Stimulated activated CD4-positive, alpha-beta T cell treated with anti-CD3 and anti-CD28 coated beads, Interleukin-4, amount 100 ng/mL, for 24 hours (primary cell): ENCODE data around the gene ARHGEF5.
"Not testable (repeated sequence)": the region's sequence is repeated elsewhere in the genome, so short reads cannot be mapped to it uniquely, and the experiment has no call there.

Experiments
- DNase-seq: peaks from one replicate; pipeline ENCODE4 v3.0.0-alpha.2; 2020

The ARHGEF5 gene

DNA sequence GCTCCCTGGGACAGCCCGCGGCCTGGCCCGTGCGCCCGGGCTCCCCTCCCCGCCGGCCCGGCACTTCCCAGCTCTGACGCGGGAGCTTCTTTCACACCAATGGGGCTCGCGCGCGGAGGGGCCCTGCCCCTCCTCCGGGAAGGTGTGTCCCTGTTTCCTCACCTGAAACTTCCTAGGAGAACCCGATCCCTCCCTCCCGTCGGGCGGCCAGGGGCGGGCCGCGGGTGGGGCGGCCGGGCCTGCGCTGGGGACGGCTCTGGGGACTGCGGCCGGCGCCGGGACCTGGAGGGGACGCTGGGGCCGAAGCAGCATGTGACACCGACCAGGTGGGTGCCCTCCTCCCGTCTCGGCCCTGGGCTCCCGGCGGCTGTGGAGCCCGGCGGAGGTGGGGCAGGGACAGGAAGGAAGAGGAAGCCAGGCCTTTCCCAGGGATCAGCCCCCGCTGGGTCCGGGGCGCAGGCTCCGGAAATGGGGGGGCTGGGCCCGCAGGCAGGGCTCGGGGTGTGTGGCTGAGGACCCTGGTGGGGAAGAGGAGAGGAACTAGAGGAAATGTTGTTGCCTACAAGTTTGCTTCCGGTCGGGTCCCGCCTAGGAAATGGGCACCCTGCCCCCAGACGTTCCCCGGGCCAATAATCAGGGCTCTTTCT, at the start of gene ARHGEF5:
Gene ARHGEF5 (plus strand): TSS at position 227 of the 647 bp plus-strand sequence. CDS start 7,268 bp downstream, outside the sequence.
- DNase-seq = not testable (repeated sequence)

DNA sequence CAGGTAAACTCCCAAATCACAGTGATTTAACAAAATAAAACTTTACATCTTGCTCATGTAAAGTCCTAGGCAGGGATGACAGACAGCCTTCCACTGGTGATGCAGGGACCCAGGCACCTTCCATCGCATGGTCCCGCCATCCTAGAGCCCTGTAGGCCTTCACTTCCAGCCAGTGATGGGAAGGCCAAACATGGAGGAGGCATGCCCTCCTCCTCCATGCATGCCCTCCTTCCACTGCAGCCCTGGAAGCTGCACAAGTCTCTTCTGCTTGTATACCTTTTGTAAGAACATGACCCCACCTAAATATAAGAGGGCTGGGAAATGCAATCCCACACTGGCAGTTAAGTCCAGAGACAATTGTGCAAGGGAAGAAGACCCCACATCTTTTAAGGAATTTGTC, 45.5 kb upstream of the ARHGEF5 start:
- DNase-seq = not testable (repeated sequence)

DNA sequence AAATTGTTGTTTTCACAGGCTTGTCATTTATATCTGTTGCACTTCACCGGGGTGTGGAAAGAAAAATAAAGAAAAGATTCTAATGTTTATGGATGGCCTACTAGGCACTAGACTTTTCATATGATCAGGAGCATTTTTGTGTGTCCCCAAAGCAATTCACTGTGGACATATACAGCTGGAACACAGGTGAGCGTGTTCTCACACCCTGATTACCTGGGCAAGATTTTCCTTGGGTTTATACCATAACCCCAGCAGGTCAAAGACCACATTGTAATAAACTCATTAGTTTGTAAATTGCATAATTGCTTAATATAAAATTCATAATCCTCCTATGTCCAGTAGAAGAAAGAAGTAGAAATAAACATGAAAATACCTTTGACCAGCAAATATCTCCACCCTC, 44.0 kb upstream of the ARHGEF5 start:
- DNase-seq = not testable (repeated sequence)

DNA sequence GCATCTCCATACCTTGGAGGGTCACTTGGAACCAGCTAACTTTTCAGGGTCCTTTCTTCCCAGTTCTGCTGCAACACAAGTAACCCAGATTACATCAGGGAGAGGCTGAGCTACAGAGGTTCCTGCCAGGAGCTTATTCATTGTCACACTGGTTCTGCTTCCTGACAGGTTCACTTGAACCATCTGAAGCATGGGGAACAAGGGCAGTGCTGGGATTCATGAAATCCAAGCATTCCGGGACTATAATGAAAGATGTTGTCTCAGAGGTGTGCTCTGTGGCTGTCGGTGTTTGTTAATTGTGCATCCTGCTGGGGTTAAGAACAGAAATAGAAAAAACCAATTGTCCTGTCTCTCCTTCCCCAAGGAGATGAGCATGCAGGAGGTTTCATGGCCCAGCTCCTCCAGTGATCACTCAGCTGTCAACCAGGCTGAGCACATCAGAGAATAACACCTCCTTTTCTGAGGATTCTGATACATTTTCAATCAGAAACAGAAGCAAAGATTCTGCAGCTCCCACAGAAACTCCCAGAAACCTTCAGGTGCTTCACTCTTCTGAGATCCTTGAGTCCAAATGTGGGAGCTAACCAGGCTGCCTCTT, 43.2 kb upstream of the ARHGEF5 start, which contains the start of gene OR2A1:
Gene OR2A1 (plus strand): TSS at position 548 of the 598 bp plus-strand sequence. CDS start 5,706 bp downstream, outside the sequence.
- DNase-seq = not testable (repeated sequence)

DNA sequence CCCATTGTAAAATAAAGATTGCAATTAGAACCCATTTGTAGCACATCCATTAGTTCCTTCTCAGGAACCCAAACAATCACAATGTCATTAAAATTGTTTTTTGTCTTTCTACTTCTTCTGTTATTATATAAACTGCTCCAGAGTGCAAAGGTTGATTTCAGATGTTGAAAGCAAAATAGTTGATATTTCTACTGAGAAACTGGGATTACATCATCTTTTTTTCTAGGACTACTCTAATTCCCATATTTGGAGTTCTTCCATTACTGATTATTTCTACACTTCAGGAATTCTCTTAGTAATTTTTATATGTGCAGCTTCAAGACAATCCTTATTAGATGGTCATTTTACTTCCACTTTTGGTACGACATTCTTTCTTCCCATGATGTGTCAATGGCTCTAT, 37.7 kb upstream of the ARHGEF5 start:
- not testable (repeated sequence) for DNase-seq

DNA sequence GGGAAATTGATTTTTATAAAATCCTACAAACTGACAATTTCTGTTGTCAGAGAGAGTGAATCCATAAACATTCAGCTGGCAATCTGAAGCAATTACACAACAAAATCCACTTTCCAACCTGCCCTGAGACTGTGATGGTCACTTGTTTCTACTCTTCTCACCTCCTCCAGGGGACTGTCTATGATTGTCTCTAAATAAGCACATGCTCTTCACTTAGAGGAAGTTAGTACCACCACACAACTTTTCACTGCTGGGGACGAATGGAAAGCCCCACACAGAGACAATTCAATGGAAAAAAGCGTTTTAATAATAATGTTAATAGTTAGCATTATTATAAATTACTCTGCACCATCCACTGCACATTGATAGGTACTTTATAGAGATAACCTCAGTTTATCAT, 35.7 kb upstream of the ARHGEF5 start:
- DNase-seq = not testable (repeated sequence)

DNA sequence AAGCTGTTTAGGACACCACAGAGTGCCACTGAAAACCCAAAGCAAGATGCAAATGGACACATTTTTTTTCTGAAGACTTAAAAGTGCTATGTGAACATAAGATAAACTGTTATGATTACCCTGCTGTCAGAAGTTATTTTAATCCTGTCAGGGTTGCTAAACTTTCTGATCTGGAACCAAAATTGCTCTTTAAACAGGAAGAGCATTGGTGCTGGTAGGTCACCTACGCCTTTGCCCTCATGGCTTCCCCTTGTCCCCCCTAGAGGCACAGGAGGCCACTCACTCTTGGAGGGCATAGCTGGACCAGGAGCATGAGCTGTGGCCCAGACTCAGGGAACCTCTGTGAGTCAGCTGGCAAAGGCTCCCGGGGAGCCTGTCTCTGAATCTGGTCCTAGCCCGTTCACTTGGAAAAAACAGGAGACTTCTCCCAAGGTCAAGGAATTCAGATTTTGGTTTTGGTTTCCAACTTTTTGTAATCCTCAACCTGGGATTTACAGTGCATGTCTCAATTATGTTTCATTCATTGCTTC, 33.5 kb upstream of the ARHGEF5 start:
- not testable (repeated sequence) for DNase-seq

DNA sequence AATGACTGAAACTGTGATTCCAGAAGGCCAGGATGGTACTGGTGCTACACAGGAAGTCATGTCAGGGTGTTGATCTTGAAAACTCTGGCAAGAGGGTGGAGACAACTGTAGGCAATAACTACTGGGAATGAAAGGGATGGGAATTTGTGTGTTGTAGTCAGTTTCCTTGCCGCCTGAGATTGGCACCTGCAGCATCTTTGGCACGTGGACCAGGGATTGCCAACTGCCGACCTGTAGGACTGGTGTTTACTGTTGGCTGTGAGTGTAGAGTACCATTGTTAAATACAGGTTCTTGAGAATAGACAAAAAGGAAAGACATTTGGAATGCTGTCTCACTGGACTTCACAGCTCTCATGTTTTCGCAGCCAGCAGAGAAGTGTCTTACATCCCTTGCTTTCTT, 31.8 kb upstream of the ARHGEF5 start:
- DNase-seq = not testable (repeated sequence)

DNA sequence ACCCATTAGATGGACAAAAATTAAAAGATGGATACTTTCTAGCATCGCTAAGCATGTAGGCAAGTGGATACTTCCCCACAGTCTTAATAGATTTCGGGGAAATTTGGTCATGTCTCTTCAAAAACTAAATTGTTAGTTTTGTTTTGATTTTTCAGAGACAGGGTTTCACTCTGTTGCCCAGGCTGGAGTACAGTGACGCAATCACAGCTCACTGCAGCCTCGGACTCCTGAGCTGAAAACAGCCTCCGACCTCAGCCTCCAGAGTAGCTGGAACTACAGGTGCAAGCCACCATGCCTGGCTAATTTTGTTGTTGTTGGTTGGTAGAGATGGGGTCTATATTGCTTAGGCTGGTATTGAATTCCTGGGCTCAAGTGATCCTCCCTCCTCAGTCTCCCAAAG, 29.3 kb upstream of the ARHGEF5 start:
- not testable (repeated sequence) for DNase-seq

DNA sequence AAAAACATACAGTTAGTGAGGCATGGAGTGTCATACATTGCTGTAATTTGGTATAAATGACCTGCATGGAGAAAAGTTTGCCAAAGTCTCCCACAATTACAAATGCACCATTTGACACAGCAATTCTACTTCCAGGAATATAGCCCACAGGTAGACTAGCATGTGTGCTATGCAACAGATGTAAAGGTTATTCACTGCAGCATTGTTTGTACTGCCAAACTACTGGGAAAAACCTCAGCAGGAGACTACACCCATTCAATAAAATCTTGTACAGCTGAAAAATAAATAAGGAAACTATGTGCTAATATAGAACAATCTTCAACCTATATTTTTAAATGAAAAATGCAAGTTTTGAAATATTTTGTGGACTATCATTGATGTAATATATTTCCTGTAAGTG, 25.2 kb upstream of the ARHGEF5 start:
- not testable (repeated sequence) for DNase-seq

DNA sequence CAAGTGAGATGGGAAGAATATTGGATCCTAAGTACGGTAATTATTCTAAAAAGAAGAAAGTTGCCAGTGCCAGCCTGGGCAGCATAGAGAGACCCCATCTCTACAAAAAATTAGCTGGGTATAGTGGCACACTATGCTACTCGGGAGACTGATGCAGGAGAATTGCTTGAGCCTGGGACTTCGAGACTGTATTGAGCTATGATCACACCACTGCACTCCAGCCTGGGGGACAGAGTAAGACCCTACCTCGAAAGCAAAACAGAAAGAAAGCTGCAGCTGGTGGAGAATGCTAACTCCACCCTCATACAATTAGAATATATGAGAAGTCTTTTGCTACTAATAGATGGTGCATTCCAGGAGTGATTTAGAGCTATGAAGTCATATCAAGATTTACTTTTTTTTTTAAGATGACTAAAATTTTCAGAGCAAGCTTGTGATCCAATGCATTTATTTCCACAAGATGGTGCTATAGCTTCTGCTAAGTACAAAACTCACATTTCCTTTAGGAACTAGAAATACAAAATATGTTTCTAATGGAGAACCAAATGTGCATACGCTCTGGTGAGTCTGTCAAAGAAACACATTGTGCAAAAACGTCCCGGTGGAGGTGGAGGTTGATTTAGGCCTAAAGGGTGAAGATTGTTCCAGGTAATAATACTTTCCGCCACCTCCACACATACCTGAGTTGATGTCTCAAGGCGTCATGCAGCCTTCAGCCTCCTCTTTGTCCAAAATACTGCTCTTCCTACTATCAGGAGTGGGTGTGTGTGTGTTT, 23.8 kb upstream of the ARHGEF5 start:
- DNase-seq = not testable (repeated sequence)

DNA sequence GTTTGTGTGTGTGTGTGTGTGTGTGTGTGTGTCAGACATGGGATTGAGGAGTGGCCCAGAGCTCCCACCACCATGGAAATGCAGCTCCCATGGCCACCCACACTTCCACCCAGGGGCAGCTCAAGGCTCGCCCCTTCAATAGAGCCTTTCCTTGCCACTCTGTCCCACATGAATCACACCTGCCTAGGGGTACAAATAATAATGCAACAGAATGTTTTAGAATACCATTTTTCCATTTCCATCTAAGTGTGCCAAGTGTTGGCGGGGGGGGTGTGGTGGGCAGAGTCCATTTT, 23.3 kb upstream of the ARHGEF5 start:
- not testable (repeated sequence) for DNase-seq

DNA sequence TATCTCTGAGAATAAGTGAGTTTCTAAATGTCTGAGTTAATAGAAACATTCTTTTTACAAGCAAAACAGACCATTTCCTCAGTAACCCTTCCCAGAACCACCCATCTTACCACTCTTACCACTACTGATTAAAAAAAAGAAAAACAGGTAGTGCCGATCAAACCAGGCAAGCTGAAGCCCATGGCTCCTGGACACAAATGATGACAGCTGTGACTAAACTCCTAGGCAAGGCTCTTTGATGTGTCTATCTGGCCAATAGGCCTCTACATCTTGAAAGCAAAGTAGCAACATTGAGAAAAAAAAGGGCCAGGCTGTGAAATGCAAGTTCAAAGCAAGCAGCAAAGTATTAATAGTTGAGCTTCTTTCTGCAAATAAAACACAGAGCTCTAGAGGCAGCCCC, 6.6 kb upstream of the ARHGEF5 start:
- DNase-seq = not testable (repeated sequence)

DNA sequence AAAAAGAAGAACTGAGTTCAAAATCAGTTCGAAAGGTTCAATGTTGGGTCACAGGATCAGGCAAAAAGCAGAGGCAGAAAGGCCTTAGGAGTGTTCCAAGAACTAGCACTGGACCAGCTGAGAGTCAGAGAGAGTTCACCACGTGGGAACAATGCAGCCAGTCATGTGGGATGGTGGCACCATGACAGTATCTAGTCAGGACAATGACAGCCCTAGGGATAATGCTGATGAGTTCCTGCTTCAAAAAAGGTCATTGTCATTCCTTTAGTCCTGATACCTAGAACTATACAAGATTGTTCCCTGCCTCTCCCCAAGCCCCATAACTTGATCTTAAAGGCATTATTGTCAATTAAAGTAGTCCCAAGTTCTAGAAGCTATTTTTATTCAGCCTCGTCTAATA, 3.5 kb upstream of the ARHGEF5 start:
- not testable (repeated sequence) for DNase-seq

DNA sequence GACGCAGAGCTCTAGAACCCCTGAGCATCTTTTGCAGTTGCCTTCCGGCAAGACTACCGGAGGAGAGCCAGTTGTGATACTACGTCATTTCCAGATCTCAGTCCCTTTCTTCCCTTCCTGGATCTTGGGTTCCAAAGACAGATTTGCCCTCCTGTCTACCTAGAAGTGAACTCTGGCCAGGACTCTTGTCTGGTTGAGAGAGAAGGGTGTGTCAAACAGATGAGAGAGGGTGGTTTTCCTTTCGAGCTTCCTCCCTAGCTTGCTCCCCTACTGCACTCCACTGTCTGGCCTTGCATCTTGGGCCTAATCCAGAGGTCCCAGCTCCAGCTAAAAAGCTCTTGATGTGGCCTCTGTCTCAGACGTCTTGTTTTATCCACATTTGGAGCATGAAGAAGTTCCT, 983 bp downstream of the ARHGEF5 start:
- DNase-seq = not testable (repeated sequence)

DNA sequence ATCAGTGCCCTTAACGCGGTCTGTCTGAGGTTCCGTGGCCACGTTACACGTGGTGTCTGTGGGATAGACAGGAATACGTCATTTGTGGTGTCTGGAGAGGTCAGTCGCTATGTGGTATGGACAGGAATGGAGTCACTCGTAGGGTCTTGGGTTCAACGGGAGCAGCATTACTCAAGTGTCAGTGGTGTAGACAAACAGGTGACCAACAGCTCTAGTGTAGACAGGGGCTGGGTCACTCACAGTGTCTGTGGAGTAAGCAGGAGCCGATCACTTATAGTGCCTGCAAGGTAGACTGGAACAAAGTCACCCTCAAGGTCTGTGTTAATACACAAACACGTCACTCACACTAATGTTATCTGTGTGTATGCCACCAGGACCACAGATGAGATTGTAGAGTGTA, 1.7 kb downstream of the ARHGEF5 start:
- not testable (repeated sequence) for DNase-seq

DNA sequence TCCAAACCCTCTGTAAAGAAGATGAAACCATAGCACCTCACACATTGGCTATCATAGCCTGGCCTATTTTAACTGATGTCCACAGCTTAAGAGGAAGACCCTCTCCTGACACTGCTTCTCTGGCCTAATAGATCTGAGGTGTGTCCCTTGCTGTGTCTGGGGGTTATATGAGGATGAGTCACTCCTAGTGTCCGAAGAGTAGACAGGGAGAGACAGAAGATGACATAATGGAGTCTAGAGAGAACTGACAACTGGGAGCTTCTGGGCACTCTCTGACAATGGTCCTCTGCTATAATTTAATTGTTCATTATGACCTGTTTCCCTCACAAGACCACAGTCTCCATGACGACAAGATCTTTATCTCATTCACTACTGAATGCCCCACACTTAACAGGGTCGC, 6.9 kb downstream of the ARHGEF5 start:
- DNase-seq = not testable (repeated sequence)

DNA sequence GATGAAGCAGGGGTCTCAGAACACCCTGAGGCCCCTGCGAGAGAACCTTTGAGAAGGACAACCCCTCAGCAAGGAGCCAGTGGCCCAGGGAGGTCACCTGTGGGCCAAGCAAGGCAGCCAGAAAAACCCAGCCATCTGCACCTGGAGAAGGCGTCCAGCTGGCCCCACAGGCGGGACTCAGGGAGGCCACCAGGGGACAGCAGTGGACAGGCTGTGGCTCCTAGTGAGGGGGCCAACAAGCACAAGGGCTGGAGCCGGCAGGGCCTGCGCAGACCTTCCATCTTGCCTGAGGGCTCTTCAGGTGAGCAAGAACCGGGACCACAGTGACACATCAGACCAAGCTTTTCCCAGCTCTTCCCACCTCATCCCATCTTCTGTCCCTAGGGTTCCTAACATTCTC, 10.3 kb downstream of the ARHGEF5 start:
- not testable (repeated sequence) for DNase-seq

DNA sequence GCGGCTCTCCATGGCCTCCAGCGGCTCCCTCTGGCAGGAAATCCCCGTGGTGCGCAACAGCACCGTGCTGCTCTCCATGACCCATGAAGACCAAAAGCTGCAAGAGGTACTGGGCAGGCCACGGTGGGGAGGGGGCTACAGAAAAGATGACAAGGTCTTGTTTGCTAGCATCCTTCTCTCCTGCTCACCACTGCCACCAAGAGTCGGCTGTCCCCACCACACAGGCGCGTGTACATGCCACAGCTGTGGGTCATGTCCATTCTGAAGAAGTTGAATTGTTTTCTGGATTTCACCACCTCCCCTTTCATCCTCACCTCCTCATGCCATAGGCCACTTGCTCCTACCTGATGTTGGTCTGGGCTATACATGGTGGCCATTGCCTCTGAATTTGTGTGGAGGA, 12.0 kb downstream of the ARHGEF5 start:
- DNase-seq = not testable (repeated sequence)

DNA sequence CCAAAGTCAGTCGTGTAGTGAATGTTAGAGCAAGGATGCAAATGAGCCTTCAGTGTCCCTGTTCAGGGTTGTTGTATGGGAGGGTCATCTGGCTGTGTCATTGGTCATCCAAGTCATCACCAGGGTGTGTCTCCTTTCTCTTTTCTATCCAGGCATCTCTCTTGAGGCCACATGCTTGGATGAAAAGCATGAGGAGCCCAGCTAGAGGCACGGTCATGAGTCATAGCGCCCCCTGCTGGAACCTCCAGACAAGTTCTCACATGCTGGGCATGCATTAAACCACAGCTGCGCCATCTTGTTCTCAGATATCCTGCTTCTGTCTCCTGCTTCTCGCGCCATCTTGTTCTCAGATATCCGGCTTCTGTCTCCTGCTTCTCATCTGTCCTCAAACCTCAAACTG, 14.0 kb downstream of the ARHGEF5 start:
- not testable (repeated sequence) for DNase-seq

DNA sequence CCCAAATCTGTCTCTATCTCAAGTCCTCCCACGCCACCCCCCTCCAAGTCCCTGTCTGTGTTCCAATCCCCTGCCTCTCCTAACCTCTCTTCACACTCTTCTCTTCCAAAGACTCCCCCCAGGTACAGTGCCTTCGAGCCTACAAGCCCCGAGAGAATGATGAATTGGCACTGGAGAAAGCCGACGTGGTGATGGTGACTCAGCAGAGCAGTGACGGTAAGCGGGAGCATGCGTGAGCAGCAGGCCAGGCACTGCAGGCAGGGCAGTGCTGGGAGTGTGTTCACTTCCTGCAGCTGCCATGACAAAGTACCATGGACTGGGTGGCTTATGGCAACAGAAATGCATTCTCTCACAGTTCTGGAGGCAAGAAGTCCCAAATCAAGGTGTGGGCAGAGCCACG, 23.4 kb downstream of the ARHGEF5 start:
- no peak for DNase-seq

DNA sequence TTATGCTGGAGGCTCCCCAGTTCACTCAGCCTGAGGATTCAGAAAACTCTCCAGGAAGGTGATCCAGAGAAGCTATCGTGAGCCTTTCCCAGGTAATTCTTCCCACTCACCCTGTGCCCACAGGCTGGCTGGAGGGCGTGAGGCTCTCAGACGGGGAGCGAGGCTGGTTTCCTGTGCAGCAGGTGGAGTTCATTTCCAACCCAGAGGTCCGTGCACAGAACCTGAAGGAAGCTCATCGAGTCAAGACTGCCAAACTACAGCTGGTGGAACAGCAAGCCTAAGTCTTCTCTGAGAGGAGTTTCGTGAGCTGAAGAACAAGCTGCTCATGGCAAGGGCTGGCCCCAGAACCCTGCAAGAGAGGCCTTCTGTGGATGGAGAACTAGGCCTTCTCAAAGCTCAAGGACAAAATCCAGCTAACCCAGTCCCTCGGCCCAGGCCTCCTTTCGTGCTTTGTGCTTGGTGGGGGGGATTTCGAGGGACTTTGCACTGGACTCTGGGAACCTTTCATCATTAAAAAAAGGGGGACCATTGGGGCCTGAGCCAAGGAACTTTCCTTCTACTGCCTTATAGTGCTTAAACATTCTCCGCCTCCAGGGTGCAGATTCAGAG, 24.7 kb downstream of the ARHGEF5 start:
- DNase-seq = no peak

DNA sequence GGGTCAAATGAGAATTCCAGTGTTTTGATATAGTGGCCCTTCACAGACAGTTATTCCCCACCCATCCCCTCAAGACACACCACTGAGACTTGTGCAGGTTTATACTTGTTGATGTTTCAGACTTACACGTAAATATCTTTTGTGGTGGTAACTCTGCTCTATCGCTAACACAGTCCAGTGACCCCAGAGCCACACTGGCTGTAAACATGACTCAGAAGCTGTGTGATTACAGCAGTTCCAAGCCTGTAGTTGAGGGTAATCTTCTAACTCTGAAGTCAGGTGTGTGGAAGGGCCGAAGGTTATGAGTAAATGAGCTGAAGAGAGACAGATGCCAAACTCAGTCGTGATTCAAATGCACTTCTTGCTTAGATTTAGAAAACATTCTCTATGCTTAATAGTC, 28.9 kb downstream of the ARHGEF5 start:
- no peak for DNase-seq
